Liver (tissue), 9 donors: Measurements from ENCODE around the gene FICD. TPM values are rescaled to one million over a fixed set of nuclear protein-coding genes. Genes with fewer than 3 reads are reported as not detected.

Source experiments
- DNase-seq: peaks from one replicate; pipeline ENCODE4 v3.0.0-alpha.2; 2017; ENCODE audit warnings: low spot score
- H3K27ac ChIP-seq, 2 donors: one replicate each; pipeline ENCODE4 v1.7.0; 2013; ENCODE audit warnings: inconsistent platforms in 2 of 2, low read length in 2 of 2, control low read depth in 1 of 2, low read depth in 1 of 2, mild to moderate bottlenecking in 1 of 2
- H3K27me3 ChIP-seq, 4 donors: one replicate each; pipeline versions ENCODE4 v1.6.1 to v1.7.0; 2013; ENCODE audit warnings: low read length in 3 of 4, inconsistent platforms in 1 of 4, mild to moderate bottlenecking in 1 of 4, moderate library complexity in 1 of 4; ENCODE audit not compliant: control insufficient read depth in 4 of 4, insufficient read depth in 4 of 4
- H3K36me3 ChIP-seq, 4 donors: one replicate each; pipeline versions ENCODE4 v1.6.1 to v1.7.0; 2013; ENCODE audit warnings: low read length in 3 of 4, mild to moderate bottlenecking in 3 of 4, low read depth in 1 of 4, moderate library complexity in 1 of 4; ENCODE audit not compliant: control insufficient read depth in 4 of 4, insufficient read depth in 3 of 4
- H3K4me1 ChIP-seq, 4 donors: one replicate each; pipeline versions ENCODE4 v1.6.1 to v1.7.0; 2013; ENCODE audit warnings: low read length in 3 of 4, mild to moderate bottlenecking in 3 of 4, moderate library complexity in 1 of 4; ENCODE audit not compliant: control insufficient read depth in 4 of 4, insufficient read depth in 4 of 4
- H3K4me3 ChIP-seq, 3 donors: one replicate each; pipeline versions ENCODE4 v1.6.1 to v1.7.0; 2013; ENCODE audit warnings: low read length in 3 of 3, control low read depth in 1 of 3, low read depth in 1 of 3, mild to moderate bottlenecking in 1 of 3
- H3K9ac ChIP-seq, 2 donors: one replicate each; pipeline ENCODE4 v1.7.0; 2013; ENCODE audit warnings: low read length in 2 of 2, mild to moderate bottlenecking in 2 of 2, moderate library complexity in 2 of 2, control low read depth in 1 of 2, low read depth in 1 of 2
- H3K9me3 ChIP-seq, 4 donors: one replicate each; pipeline versions ENCODE4 v1.6.1 to v1.7.0; 2013; ENCODE audit warnings: low read length in 3 of 4; ENCODE audit not compliant: control insufficient read depth in 4 of 4
- EGR1 ChIP-seq, 2 donors: IDR thresholded peaks; 2 replicates each; pipeline ENCODE4 v1.6.1; 2016 to 2018; ENCODE audit warnings: antibody characterized with exemption in 2 of 2, low read depth in 2 of 2
- FOXA1 ChIP-seq: IDR thresholded peaks from 2 replicates; pipeline ENCODE4 v1.6.1; 2016; ENCODE audit warnings: antibody characterized with exemption
- GABPA ChIP-seq, 2 donors: IDR thresholded peaks in 1 of 2; conservative IDR thresholded peaks in 1 of 2; 2 replicates each; pipeline ENCODE4 v1.6.1; 2016; ENCODE audit warnings: antibody characterized with exemption in 2 of 2, mild to moderate bottlenecking in 1 of 2, moderate library complexity in 1 of 2
- HNF4A ChIP-seq, 2 donors: conservative IDR thresholded peaks; 2 replicates each; pipeline ENCODE4 v1.6.1; 2016; ENCODE audit warnings: antibody characterized with exemption in 2 of 2, mild to moderate bottlenecking in 2 of 2
- NR2F2 ChIP-seq: IDR thresholded peaks from 2 replicates; pipeline ENCODE4 v1.6.1; 2016; ENCODE audit warnings: antibody characterized with exemption
- RXRA ChIP-seq, 2 donors: IDR thresholded peaks; 2 replicates each; pipeline ENCODE4 v1.6.1; 2017 to 2018; ENCODE audit warnings: antibody characterized with exemption in 2 of 2, mild to moderate bottlenecking in 1 of 2
- SP1 ChIP-seq: IDR thresholded peaks from 2 replicates; pipeline ENCODE4 v1.6.1; 2018; ENCODE audit warnings: antibody characterized with exemption, mild to moderate bottlenecking
- YY1 ChIP-seq: IDR thresholded peaks from 2 replicates; pipeline ENCODE4 v1.6.1; 2016; ENCODE audit warnings: antibody characterized with exemption, mild to moderate bottlenecking
- ZBTB33 ChIP-seq: IDR thresholded peaks from 2 replicates; pipeline ENCODE4 v1.6.1; 2016; ENCODE audit warnings: antibody characterized with exemption
- WGBS: extraction: QIAGEN DNeasy Blood & Tissue Kit; methylation state at CpG from one replicate; pipeline ENCODE4 v1.1.7; 2013; 5-methylcytosine and 5-hydroxymethylcytosine counted together
- polyA plus RNA-seq, 2 donors: library from polyadenylated mRNA; stranded (reverse) in 1 of 2; unstranded in 1 of 2; fragments of 200-250 nt in 1 of 2; fragments of >200 nt in 1 of 2; fragmentation: Nextera tagmentation in 1 of 2; extraction: Ambion mirVana in 1 of 2; gene quantifications; one replicate each; pipeline versions ENCODE4 v1.2.1 to v1.2.3, GENCODE V29; 2013 to 2015
- total RNA-seq, 2 donors: library from RNA; depleted of rRNA; stranded (reverse); fragments of >200 nt; gene quantifications; one replicate each; pipeline ENCODE4 v1.2.3, GENCODE V29; 2014
- TF ChIP-seq, protein P1 (sequence below): IDR thresholded peaks from 2 replicates; pipeline ENCODE4 v1.6.1; 2016; ENCODE audit warnings: antibody characterized with exemption, mild to moderate bottlenecking
- TF ChIP-seq, protein P2 (sequence below): IDR thresholded peaks from 2 replicates; pipeline ENCODE4 v1.6.1; 2016; ENCODE audit warnings: antibody characterized with exemption
- donor health status: healthy.
- donor health status: healthy.
- donor health status: healthy.
- donor health status: healthy.
- donor health status: healthy.

FICD gene
- total and polyA plus RNA-seq, 4 donors = 3.6 to 20.9 (median 6.6) TPM

DNA sequence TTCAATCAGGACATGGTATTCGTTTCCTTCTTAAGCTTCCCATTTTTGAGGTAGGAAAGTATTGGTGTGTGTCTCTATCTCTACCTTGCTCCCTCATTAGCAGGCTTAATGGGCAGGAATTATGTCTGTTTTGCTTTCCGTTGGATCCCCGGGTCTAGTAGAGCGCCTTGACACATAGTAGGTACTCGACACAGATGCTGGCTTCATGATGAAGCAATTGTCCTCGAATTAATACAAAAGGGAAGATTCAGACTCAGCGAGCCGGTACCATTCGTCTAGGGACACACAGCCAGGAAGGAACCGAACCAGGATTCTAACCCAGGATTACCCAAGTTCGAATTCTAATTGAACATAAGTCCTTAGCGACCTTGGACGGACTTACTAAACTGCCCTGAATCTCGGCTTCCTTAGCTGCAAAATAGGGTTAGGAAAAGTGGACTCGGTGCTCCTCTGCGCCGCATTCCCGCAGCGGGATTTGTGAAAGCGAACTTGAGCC is 46.8 kb downstream of the FICD start:
- under 1% methylated on average over 20 of the region's 20 CpGs for WGBS
- Histone ChIP-seq H3K4me3 (peak overlapping the region; percentile 71 to 97 (median 95)), H3K36me3 (peaks cover 0 to 13% (median 8%) of the 10 kb centered on the region in 4 donors), H3K27me3 (no peaks in the 10 kb centered on the region), H3K9me3 (no peaks in the 10 kb centered on the region), H3K27ac (peak overlapping the region; percentile 85 to 94), H3K4me1 (peaks cover 8 to 51% (median 47%) of the 10 kb centered on the region in 4 donors), H3K9ac (peak overlapping the region; percentile 42 to 98)
- peak in 1 of 2 donors; percentile 19 for TF ChIP-seq EGR1 (IDR thresholded peaks at IDR 0.05; ENCODE audit: low read depth in 2 of 2)
- TF ChIP-seq RXRA (IDR thresholded peaks at IDR 0.05) = no peak
- TF ChIP-seq, protein P1, sequence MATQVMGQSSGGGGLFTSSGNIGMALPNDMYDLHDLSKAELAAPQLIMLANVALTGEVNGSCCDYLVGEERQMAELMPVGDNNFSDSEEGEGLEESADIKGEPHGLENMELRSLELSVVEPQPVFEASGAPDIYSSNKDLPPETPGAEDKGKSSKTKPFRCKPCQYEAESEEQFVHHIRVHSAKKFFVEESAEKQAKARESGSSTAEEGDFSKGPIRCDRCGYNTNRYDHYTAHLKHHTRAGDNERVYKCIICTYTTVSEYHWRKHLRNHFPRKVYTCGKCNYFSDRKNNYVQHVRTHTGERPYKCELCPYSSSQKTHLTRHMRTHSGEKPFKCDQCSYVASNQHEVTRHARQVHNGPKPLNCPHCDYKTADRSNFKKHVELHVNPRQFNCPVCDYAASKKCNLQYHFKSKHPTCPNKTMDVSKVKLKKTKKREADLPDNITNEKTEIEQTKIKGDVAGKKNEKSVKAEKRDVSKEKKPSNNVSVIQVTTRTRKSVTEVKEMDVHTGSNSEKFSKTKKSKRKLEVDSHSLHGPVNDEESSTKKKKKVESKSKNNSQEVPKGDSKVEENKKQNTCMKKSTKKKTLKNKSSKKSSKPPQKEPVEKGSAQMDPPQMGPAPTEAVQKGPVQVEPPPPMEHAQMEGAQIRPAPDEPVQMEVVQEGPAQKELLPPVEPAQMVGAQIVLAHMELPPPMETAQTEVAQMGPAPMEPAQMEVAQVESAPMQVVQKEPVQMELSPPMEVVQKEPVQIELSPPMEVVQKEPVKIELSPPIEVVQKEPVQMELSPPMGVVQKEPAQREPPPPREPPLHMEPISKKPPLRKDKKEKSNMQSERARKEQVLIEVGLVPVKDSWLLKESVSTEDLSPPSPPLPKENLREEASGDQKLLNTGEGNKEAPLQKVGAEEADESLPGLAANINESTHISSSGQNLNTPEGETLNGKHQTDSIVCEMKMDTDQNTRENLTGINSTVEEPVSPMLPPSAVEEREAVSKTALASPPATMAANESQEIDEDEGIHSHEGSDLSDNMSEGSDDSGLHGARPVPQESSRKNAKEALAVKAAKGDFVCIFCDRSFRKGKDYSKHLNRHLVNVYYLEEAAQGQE = no peak
- TF ChIP-seq NR2F2 = no peak
- DNase-seq = no peak

DNA sequence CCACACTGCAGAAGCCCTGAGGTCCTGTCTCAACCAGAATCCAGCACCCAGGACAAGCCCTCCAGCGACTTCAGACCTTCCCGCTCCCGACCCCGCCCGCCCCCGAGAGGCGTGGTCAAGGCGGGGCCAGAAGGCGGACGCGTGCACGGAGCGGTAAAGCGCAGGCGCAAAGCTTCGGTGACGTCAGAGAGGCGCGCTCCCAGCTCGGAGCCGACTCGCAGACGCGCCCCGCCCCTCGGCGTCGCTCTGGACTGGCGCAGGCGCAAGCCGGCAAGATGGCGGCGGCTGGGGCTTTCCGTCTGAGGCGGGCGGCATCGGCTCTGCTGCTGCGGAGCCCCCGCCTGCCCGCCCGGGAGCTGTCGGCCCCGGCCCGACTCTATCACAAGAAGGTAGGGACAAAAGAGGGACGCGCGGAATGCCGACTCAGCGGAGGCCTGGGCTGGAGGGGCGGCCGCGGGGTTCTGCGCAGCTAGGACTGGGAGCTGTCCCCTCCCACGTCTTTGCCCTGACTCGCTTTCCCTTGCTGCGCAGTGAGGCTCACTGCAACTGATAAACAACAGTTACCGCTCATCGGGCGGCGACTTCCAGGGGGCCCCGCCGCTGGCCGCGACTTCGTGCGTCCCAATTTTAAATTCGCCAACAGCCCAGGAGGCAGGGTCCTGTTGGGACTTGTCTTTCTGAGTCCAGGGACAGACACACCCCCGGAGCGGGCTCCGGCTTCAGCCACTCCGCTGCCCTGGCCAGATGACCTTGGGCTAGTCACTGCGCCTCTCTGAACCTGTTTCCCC is 47.5 kb downstream of the FICD start, which contains the start of gene ISCU:
ISCU (plus strand) TSS at position 249 of the 788 bp plus-strand sequence; CDS start at position 276, 27 bp downstream.
- WGBS = under 1% methylated on average over 72 of the region's 72 CpGs
- peak within 1 kb of the TSS; percentile 66 to 98 for H3K9ac ChIP-seq
- H3K36me3 ChIP-seq = peaks cover 0 to 16% (median 14%) of the 10 kb centered on the region in 4 donors
- H3K4me1 ChIP-seq = peaks cover 8 to 50% (median 44%) of the 10 kb centered on the region in 4 donors
- peak within 1 kb of the TSS; percentile 77 to 97 (median 95) for H3K4me3 ChIP-seq
- H3K27me3 ChIP-seq = no peaks in the 10 kb centered on the region
- DNase-seq = peak; percentile 100
- TF ChIP-seq SP1 = peak; percentile 67
- TF ChIP-seq RXRA (IDR thresholded peaks at IDR 0.05) = peak; percentile 18 to 31
- TF ChIP-seq, protein P2, sequence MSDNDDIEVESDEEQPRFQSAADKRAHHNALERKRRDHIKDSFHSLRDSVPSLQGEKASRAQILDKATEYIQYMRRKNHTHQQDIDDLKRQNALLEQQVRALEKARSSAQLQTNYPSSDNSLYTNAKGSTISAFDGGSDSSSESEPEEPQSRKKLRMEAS = peak; percentile 25
- peak; percentile 16 to 42 for TF ChIP-seq HNF4A (conservative IDR thresholded peaks at IDR 0.05)
- peak in 1 of 2 donors; percentile 30 for TF ChIP-seq GABPA (IDR thresholded peaks at IDR 0.05 in 1 of 2, conservative IDR thresholded peaks at IDR 0.05 in 1 of 2)
- TF ChIP-seq FOXA1 = no peak
- TF ChIP-seq, protein P1 = peak; percentile 48
- peak; percentile 95 for TF ChIP-seq YY1
- TF ChIP-seq ZBTB33 = no peak
- no peaks in the 10 kb centered on the region for H3K9me3 ChIP-seq
- peak within 1 kb of the TSS; percentile 85 to 94 for H3K27ac ChIP-seq
